OCI-M2 (cell line): ENCODE data around the gene IDH1.
"Not testable (repeated sequence)": the region's sequence is repeated elsewhere in the genome, so short reads cannot be mapped to it uniquely, and the experiment has no call there.

Experiments used
- DNase-seq: peaks from one replicate; lab custom pipeline; 2025; ENCODE audit not compliant: unreplicated experiment; lab: John Stamatoyannopoulos, UW

Gene IDH1

GRCh38 chr2:208254871-208255556 is at the start of gene IDH1:
TSS of gene IDH1 (minus strand) at chr2:208255071. CDS start at chr2:208251551, 3,520 bp downstream.
- DNase-seq: peak; percentile 41

DNA sequence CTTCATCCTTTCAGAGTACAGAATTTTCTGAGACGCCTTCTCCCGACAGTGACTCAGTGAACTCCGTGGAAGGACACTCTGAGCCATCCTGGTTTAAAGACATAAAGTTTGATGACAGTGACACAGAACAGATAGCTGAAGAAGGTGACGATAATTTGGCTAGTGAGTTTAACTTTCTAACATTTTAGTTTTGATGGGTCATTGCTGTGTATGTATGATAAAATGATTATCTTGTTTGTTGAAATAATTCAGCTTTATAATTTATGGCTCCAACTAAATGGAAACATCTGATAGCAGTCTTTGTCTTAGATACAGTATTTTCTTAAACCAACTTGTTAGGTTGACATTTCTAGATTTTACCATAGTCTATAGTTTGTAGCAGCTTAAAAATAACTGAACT is 49.3 kb upstream of the IDH1 start:
- no peak for DNase-seq

DNA sequence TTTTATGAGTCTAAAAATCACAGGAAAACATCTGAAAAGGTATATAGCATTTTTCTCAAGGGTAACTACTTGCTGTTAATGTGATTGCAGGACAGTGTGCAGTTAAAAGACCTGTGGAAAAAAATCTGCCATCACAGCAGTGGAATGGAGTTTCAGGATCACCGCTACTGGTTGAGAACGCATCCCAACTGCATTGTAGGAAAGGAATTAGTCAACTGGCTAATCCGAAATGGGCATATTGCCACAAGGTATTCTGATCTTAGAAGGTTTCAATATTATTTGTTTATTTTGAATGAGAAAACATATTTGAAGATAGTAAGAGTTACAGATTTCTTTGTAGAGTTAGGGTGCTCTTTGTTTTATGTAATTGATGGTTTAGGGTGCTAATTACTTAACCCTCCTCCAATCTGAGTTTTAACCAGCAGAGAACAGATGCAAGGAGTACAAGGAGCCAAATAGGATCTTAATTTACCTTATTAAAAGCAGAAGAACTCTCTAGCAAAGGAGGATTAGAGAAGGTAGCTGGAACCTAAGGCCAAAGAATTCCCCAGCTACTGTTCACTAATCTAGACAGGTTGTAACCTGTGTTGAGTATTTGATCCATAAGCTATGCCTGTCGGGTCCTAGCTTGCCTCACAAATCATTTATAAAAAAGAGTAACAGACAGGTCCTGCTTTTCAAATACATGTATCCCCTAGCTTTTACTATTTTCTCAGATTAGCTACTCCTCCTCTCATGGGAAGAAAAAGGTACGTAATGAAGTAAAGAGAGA is 46.2 kb upstream of the IDH1 start:
- DNase-seq: no peak

DNA sequence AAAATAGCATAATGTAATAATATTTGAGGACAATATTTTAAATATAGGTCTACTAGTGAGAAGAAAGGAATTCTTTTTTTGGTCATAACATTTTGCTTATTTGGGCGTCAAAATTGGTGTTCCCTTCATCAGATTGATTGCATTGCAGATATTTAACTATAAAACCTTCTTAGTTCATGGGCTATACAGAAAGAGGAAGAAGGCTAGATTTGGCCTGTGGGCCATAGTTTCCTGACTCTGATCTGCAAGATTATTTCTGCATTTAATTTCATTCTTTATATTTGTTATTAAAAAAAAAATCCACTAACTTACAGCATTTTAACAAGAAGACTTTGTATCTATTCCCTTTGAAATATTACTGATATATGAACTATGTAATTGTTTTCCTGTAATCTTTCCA is 43.1 kb upstream of the IDH1 start:
- DNase-seq: no peak

DNA sequence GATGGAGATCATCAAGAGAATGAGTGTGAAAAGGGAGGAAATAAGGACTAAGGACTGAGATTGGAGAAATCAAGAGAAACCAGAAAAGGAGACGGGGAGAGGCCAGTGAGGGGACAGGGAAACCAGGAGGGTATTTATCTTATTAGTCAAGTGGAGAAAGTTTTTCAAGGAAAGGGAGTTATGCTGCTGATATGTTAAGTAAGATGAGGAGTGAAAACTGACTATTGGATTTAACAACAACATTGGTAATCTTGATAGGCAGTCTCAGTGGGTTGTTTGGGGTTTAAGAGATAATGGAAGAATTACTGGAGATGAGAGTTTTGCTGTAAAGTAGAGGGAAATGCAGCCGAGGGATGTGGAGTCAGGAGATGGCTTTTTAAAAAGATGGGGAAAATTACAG is 41.7 kb upstream of the IDH1 start:
- no peak for DNase-seq

DNA sequence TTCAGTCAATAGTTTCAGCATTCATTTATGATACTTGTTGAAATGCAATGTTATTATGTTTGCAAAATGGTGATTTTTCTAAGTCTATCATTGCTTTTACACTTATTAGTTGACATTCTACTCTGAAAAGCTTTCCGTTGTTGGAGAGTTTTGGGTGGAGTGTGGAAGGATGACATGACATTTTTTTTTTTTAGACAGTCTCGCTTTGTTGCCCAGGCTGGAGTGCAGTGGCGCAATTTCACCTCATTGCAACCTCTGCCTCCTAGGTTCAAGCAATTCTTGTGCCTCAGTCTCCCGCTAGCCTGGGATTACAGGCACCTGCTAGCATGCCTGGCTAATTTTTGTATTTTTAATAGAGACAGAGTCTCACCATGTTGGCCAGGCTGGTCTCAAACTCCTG is 41.0 kb upstream of the IDH1 start:
- DNase-seq: no peak

DNA sequence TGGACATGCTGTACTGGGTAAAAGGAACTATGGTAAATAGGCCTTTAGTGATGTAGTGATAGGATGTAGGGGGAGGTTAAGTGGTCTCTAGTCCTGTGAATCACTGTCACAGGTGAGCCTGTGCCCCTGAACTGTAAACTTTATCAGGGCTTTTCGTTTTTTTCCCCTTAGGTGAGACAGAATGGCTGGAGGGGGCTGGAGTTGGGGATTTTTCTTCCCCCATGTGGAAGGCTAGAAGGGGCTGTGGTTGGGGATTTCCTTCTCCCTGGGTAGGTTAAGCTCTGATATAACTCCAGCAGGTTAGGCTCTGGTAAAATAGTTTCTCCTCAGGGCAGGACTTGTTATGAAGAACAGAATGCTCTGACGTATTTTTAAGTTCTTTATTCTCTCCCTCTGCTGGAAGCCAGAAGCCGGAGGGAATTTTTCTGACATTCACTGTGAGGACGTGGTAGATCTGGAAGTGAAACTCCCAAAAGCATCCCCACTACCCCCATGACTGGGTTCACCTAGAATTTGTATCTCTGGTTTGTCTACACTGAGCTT is 39.7 kb upstream of the IDH1 start:
- no peak for DNase-seq

GRCh38 chr2:208285853-208286252 is 31.0 kb upstream of the IDH1 start:
- DNase-seq: no peak

GRCh38 chr2:208280933-208281332 is 26.1 kb upstream of the IDH1 start:
- no peak for DNase-seq

- no peak for DNase-seq
Observed at GRCh38 chr2:208280234-208280633, 25.4 kb upstream of the IDH1 start.

- no peak for DNase-seq
Observed at GRCh38 chr2:208279236-208279635, 24.4 kb upstream of the IDH1 start.

DNA sequence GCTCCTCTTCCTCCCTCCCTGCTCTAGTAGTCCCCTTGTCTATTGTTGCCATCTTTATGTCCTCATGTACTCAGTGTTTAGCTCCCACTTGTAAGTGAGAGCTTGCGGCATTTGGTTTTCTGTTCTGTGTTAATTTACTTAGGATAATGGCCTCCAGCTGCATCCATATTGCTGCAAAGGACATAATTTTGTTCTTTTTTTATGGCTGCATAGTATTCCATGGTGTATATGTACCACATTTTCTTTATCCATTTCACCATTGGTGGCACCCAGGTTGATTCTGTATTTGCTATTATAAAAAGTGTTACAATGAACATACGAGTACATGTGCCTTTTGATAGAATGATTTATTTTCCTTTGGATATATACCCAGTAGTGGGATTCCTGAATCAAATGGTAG is 23.7 kb upstream of the IDH1 start:
- DNase-seq: no peak

- DNase-seq: no peak
Observed at GRCh38 chr2:208274748-208275147, 19.9 kb upstream of the IDH1 start.

DNA sequence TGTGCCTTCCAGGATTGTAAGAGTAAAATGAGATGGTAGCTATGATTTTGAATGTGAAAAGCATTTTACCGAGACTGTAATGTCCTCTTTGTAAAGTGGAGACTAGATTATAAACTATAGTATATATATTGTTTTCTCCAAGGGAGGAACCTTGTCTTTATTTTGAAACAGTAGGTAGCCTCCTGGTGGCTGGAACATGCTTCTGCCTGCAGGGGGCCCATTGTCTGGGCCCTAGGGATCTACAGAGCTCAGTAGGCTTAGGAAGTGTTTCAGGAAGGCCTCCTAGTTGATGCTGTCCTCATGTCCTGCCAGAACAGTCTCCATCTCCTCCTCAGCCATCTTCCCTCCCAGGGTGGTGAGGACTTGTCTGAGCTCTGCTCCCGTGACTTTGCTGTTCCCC is 14.2 kb upstream of the IDH1 start:
- DNase-seq: no peak

DNA sequence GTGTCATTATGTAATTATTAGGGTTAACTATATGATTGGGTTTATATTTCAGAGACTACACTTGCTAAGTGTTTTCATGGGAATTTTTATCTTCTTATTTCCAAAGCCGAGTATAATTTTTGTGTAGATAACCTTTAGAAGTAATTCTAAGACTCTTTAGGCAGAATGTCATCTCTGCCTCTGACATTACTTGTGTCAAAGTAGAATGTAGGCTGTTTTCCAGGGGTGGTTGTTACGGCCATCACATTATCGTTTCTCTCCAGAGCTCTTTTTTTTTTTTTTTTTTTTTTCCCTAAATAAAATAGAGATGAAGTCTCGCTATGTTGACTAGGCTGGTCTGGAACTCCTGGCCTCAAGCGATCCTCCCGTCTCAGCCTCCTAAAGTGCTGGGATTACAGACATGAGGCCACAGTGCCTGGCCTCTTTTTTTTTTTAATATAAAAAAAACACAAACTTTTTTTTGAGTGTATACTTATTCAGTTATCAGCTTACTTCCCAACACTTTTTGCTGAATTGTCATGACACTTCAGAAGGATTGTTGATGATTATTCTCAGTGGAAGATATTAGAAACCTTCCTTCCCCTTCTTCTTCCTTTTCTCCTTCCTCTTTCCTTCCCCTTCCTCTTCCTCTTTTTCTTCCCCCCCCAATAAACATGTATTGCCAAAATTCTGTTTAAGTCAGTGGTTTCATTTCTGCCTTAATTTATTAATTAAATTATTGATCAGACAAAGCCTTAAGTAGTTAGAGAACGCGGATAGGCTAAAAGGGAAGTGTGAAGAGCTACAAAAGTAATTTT is 13.5 kb upstream of the IDH1 start:
- DNase-seq: no peak

DNA sequence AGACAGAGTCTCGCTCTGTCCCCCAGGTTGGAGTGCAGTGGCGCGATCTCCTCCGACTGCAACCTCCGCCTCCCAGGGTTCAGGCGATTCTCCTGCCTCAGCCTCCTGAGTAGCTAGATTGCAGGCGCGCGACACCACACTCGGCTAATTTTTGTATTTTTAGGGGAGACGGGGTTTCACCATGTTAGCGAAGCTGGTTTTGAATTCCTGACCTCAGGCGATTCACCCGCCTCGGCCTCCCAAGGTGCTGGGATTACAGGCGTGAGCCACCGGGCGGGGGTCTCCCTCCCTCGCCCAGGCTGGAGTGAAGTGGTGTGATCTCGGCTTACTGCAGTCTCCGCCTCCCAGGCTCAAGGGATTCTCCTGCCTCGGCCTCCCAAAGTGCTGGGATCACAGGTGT is 12.7 kb upstream of the IDH1 start:
- not testable (repeated sequence) for DNase-seq

GRCh38 chr2:208266936-208267335 is 12.1 kb upstream of the IDH1 start:
- DNase-seq: no peak

DNA sequence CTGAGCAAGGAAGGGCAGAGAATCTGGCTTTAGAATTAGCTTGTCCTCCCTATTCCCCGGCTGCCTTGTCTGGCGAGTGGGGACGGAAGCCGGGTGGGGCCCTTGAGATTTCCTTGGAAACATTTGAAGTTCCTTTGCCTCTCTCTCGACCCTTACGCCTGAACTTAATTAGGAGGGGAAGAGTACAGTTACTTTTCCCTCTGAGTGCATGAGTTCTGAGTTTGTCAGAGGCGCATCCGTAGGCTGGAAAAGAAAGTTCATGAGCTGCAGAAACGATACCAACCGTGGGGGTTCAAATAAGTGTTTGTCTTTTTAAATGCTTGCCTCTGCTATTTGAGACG is 11.7 kb upstream of the IDH1 start:
- DNase-seq: no peak

DNA sequence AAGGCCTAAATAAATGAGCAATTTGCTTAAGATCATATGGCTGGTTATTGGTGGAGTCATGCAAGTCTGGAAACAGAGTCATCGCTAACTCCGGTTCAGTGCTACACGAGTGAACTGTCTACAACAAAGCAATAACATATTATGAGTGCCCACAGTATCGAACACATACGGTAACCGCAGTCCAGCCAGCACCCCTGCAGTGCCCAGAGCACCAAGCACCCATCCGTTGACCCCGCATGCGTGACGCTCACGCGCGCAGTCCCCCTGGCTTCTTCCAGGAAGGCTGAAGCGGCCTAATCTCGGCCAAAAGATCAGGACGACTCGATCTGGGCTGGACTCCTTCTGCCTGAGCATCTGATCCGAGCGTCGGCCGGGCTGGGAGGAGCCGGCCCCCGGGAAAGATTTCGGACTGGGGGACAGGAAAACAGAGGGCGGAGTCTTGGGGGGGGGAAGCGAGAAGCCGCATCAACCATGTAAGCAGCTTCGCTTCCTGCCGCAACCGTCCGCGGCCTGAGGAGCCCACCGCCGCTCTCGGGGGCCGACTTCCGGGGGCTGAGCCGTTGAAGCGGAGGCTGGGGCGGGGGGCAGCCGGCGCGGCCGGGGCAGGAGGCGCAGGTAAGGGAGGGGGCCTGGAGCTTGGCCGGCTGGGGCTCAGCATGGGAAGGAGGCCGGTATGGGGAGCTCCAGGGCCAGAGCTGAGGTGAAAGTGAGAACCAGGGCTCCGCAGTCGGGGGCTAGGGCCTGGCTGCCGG is 11.1 kb upstream of the IDH1 start, which contains the start of gene PIKFYVE:
Gene PIKFYVE (plus strand): TSS at position 455 of the 752 bp plus-strand sequence. CDS start 5,265 bp downstream, outside the sequence.
- DNase-seq: peak; percentile 66

- no peak for DNase-seq
Observed at GRCh38 chr2:208265371-208265800, 10.5 kb upstream of the IDH1 start.
